K562 (cell line): ENCODE results near the gene PRPSAP1. TPM values are rescaled to one million over a fixed set of nuclear protein-coding genes. Genes with fewer than 3 reads are reported as not detected.

Experiments
- DEAF1 ChIP-seq: fragments of 450-650 bp; formaldehyde crosslinking; IDR thresholded peaks from 2 replicates; pipeline ENCODE4 v1.4.0; 2020; ENCODE audit warnings: mild to moderate bottlenecking, moderate library complexity
- E2F8 ChIP-seq: fragments of 450-650 bp; IDR thresholded peaks from 2 replicates; pipeline ENCODE4 v1.7.1; 2018; ENCODE audit warnings: mild to moderate bottlenecking, low read depth; ENCODE audit not compliant: partially characterized antibody
- ESRRB ChIP-seq: fragments of 250-450 bp; sonication (Bioruptor Pico); IDR thresholded peaks from 2 replicates; pipeline ENCODE4 v1.5.0; 2020; ENCODE audit warnings: mild to moderate bottlenecking, moderate library complexity, borderline replicate concordance
- HMGN3 ChIP-seq: IDR thresholded peaks from 2 replicates; pipeline ENCODE4 v1.6.1; 2011; ENCODE audit warnings: borderline replicate concordance, low read depth, mild to moderate bottlenecking, mixed read lengths, low read length; ENCODE audit not compliant: insufficient read length; ENCODE audit errors: extremely low read depth
- HOXB6 ChIP-seq: fragments of 250-450 bp; sonication (Bioruptor Pico); IDR thresholded peaks from 2 replicates; pipeline ENCODE4 v1.5.1; 2022; ENCODE audit warnings: mild to moderate bottlenecking, borderline replicate concordance
- LCOR ChIP-seq: sonication (generic); formaldehyde crosslinking; IDR thresholded peaks from 2 replicates; pipeline ENCODE4 v1.8.0; 2022; ENCODE audit warnings: mild to moderate bottlenecking, missing genetic modification reagents
- MAFF ChIP-seq: IDR thresholded peaks from 2 replicates; pipeline ENCODE4 v1.6.1; 2012; ENCODE audit warnings: low read length, improper control_type of control experiment
- POLR2B ChIP-seq: fragments of 450-650 bp; IDR thresholded peaks from 2 replicates; pipeline ENCODE4 v1.6.1; 2018; ENCODE audit warnings: low read depth; ENCODE audit not compliant: partially characterized antibody
- REST ChIP-seq, 2 experiments: fragments of 450-650 bp; formaldehyde crosslinking in 1 of 2; IDR thresholded peaks; 2 replicates each; pipeline versions ENCODE4 v1.4.0 to v1.6.1; 2014 to 2020; ENCODE audit warnings: mild to moderate bottlenecking in 2 of 2, borderline replicate concordance in 1 of 2, low read depth in 1 of 2
- TARDBP ChIP-seq: fragments of 450-650 bp; IDR thresholded peaks from 2 replicates; pipeline ENCODE4 v1.6.1; 2016
- ZNF184 ChIP-seq: sonication (generic); formaldehyde crosslinking; IDR thresholded peaks from 2 replicates; pipeline ENCODE4 v1.5.0; 2020; ENCODE audit warnings: missing genetic modification reagents
- ZNF384 ChIP-seq: IDR thresholded peaks from 2 replicates; pipeline ENCODE4 v1.6.1; 2012; ENCODE audit warnings: low read depth, low read length, improper control_type of control experiment
- polyA plus RNA-seq, 8 experiments: library from polyadenylated mRNA; depleted of rRNA in 4 of 8; stranded (reverse) in 5 of 8; unstranded in 3 of 8; fragments of >200 nt; fragmentation: Nextera tagmentation in 2 of 8; fragmentation: Illumina TruSeq in 1 of 8; extraction: Ambion mirVana in 2 of 8; extraction: Trizol in 1 of 8; gene quantifications; 2 replicates each; pipeline versions ENCODE4 v1.2.1 to v1.2.3, GENCODE V29; 2011 to 2014; ENCODE audit warnings: inconsistent platforms in 1 of 8, missing spikeins in 1 of 8
- total RNA-seq, 7 experiments: library from RNA; depleted of rRNA in 6 of 7; stranded (reverse); fragments of >200 nt in 6 of 7; fragmentation: Illumina TruSeq in 2 of 7; extraction: Trizol in 2 of 7; gene quantifications; 2 replicates each; pipeline versions ENCODE4 v1.2.1 to v1.2.3, GENCODE V29; 2011 to 2021; ENCODE audit warnings: low replicate concordance in 1 of 7

Gene PRPSAP1
- total and polyA plus RNA-seq, 9 of the 15 experiments (the other 6 are each of a cell fraction or from before 2014, with no cell fraction given) = 21.9 to 77.1 (median 40.8) TPM

GRCh38 chr17:76384222-76384986 is 30.7 kb upstream of the PRPSAP1 start, which contains the start of gene SPHK1 (continued):
- TF ChIP-seq DEAF1 (no peak), REST (IDR thresholded peaks at IDR 0.05; ENCODE audit: borderline replicate concordance) (no peak; the same call in 1 of the 2 replicates), REST (CRISPR knock-in tag; IDR thresholded peaks at IDR 0.05; ENCODE audit: low read depth) (no peak), LCOR (no peak), HMGN3 (peak; percentile 60), ESRRB (CRISPR knock-in tag) (no peak), MAFF (no peak), HOXB6 (CRISPR knock-in tag) (no peak), ZNF184 (CRISPR knock-in tag) (no peak), POLR2B (peak; percentile 44), ZNF384 (no peak), E2F8 (no peak), TARDBP (no peak; the same call in 1 of the 2 replicates)
